ENCODE measurements around the gene SPTLC3.

DNA sequence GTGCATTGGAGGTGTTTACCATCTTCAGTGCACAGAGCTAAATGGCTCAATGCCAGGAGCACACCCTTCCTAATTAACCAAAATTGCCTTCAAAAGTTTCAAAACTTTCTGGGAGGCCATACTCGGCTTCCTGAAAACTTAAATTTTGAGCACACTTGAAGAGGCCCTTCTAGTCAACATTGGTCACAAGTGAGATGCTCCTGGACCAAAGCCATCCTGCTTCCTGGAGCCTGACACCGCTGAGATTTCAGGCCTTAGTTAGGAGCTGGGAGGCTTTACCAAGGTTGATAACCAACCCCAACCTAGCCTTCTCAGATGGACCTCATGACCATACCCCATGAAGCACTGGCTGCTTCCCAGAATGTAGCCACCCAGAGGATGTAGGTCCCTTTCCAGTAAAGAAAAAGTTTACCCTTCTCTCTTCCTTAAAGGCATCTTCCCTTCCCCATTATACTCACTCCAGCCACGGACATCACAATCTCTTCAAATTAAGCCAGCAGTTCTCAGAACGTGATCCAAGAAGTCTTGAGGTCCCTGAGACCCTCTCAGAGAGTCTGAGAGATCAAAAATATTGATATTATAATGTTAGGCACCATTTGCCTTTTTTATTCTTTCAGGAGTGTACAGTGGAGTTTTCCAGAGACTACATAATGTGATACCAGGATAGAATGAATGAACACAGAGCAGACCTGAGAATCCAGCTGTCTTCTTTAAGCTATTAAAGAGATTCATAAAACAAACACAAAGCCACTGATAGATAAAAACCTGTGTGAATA is 32.8 kb upstream of the SPTLC3 start:
- TF ChIP-seq ATRX (CRISPR knock-in tag; IDR thresholded peaks at IDR 0.05; ENCODE audit: borderline replicate concordance) = no peak
- no peak for TF ChIP-seq PHF8 (CRISPR knock-in tag; IDR thresholded peaks at IDR 0.05)
- TF ChIP-seq, protein P1, sequence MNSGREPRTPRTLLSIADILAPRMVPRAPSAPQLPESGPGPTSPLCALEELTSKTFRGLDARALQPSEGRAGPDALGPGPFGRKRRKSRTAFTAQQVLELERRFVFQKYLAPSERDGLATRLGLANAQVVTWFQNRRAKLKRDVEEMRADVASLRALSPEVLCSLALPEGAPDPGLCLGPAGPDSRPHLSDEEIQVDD (CRISPR knock-in tag; IDR thresholded peaks at IDR 0.05; ENCODE audit: borderline replicate concordance) = no peak
- TF ChIP-seq AKAP8 (CRISPR knock-in tag; IDR thresholded peaks at IDR 0.05) = no peak
- no peak; the same call in 1 of the 2 replicates for TF ChIP-seq ZNF354B (CRISPR knock-in tag; IDR thresholded peaks at IDR 0.05)
- TF ChIP-seq U2AF1 (optimal IDR thresholded peaks at IDR 0.05; ENCODE audit: low read depth, low read length) = no peak
- TF ChIP-seq, protein P2, sequence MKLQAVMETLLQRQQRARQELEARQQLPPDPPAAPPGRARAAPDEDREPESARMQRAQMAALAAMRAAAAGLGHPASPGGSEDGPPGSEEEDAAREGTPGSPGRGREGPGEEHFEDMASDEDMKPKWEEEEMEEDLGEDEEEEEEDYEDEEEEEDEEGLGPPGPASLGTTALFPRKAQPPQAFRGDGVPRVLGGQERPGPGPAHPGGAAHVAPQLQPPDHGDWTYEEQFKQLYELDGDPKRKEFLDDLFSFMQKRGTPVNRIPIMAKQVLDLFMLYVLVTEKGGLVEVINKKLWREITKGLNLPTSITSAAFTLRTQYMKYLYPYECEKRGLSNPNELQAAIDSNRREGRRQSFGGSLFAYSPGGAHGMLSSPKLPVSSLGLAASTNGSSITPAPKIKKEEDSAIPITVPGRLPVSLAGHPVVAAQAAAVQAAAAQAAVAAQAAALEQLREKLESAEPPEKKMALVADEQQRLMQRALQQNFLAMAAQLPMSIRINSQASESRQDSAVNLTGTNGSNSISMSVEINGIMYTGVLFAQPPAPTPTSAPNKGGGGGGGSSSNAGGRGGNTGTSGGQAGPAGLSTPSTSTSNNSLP (IDR thresholded peaks at IDR 0.05; ENCODE audit: low read depth, low read length) = no peak
